DMS79 (cell line): Measurements from ENCODE around the gene MUC5B.
A peak's percentile ranks its signal among the peaks of the same experiment; 100 is the strongest.

ENCODE experiments used
- DNase-seq: peaks from one replicate; lab custom pipeline; 2025; lab: John Stamatoyannopoulos, UW

The MUC5B gene

DNA sequence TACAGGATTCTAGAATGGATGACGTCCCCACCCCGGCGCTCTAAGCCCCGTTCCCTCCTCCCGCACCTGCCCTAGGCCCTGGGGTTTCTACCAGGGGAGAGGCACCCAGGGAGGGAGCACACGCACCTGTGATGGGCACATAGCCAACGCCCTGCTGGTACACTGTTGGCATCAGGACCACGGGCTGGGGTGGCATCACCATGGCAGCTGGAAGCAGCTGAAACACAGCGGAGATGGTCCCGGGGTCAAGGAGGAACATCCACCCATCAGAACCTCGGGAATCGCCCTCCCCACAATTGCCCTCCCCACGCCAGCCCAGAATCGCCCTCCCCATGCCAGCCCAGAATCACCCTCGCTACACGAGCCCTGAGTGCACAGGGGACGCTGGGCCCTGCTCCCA is 63.0 kb downstream of the MUC5B start:
- no peak for DNase-seq

DNA sequence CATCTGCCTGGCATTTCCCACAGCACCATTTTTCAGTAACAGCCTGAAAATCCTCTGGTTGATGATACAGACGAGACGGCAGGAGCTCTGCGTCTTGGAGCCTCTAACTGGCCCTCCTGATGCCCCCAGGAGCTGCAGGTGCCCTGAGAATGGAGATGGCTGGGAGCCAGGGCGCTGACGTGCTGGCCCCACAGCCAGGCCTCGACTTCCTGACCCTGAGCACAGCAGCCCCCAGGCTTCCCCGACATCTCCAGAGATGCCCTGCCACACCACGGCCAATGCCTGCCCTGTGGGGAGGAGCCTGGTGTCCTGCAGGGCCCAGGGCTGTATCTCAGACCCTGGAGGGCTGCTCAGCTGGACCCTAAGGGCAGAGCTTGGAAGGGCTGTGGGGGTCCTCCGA is 65.1 kb downstream of the MUC5B start:
- DNase-seq: no peak

DNA sequence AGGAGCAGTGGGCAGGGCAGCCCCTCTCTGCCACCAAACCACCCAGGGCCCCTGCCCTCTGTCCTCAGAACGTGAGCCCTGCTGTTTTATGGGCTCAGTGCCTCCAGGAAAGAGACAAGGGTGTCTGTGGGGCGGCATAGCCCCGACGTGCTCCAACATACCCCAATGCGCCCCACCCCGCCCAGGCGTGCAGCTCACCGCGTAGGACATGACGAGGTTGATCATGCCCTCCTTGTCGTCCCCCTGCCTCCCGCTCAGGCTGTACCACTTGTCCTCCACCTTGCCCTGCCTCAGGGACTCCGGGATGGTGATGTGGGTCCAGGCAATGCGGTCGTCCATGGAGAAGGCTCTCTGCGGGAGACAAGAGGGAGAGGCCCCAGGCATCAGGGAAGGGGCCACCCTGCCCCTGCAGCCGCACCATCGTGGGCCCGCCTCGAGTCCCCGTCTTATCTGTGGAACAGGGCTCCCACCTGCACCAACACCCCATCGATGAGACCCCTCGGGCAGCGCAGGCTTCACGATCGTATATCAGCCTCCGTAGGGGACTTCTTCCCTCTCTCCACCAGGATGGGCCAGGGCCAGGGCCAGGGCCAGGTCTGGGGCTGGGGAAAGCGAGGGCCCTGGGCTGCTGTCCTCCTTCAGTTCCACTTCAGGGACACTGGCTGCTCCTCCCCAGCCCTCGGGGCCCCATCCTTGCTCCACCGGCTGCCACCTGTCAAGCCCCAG is 65.7 kb downstream of the MUC5B start:
- no peak for DNase-seq

DNA sequence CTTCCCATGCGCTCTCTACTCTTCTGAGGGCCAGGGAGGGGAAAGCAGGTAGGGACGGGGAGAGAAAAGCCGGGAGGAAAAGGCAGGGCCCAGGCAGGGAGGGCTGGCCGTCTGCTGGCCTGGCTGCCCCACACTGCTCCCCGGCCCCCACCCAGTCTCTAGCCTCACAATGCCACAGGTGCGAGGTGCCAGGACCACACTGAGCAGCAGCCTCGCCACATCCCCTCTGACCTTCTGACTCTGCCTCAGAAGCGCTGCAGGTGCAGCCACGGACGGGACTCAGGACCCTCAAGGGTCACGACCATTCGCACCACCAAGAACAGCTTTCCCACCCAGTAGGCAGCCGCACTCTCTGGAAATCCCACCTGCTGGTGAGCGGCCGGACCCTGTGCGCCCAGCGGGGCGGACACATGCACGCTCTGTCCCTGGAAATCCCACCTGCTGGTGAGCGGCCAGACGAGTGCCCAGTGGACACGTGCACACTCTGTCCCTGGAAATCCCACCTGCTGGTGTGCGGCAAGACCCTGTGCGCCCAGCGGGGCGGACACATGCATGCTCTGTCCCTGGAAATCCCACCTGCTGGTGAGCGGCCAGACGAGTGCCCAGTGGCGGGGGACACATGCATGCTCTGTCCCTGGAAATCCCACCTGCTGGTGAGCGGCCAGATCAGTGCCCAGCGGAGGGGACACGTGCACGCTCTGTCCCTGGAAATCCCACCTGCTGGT is 66.5 kb downstream of the MUC5B start:
- no peak for DNase-seq

DNA sequence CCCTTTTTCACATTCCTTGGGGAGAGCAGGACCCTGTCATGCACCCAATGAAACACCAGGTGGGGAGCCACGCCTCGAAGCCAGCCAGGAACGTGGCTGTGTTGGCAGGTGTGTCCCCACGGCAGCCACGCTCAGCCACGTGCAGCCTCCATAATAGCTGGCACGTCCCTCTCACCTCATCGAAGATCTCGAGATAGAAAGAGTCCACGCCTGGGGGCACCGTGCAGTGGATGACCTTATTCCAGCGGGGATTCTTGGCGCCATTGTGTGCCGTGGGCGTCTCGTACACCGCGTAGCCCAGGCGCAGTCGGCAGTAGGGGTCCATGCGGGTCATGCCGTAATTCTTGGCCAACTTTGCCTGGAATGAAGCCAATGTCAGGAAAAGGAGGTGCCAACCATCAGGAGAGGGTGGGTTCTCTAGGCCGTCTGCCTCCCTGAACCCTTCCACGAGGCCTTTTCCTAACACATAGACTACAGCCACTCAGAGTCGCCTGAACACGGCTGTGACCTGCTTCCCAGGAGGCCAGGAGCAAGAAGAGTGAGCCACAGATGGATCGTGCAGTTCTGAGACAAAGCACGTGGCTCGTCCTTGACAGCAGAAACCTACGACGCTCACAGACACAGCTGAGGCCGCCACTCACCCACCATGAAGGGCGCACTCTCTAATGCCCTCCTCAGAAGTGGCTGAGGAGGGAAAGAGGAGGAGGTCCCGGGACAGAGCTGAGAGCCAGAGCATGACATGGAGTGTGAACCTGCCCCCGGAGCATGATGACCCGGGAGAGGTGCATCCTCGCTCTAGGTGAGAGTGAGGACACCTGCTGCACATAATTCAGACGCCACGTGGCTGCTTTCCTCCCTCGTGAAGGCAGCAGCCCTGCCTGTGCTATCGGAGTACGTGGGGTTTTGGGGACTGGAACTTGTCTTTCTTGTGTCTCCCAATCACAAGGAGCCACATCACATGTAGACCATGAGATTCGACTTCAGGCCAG is 67.5 kb downstream of the MUC5B start:
- DNase-seq: no peak

DNA sequence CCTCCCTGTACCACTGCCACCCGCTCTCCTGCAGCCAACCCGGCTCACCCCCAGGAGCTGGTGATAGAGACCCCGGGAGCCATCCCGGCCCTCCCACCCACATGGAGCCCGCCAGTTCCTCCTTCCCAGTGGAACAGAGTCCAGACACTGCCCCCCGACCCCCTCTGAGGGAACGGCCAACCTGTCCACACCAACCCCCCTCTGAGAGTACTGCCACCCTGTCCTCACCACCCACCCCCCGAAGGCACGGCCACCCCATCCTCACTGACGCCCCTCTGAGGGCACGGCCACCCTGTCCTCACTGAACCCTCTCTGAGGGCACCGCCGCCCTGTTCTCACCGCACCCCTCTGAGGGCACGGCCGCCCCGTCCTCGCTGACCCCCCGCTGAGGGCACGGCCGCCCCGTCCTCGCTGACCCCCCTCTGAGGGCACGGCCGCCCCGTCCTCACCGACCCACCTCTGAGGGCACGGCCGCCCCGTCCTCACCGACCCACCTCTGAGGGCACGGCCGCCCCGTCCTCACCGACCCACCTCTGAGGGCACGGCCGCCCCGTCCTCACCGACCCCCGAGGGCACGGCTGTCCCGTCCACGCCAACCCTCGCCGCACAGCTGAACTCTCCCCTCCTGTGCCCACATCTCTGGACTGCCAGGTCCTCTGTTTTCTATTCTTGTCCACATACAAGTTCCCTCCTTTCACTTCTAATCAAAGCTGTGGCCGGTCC is 68.6 kb downstream of the MUC5B start:
- DNase-seq: no peak

DNA sequence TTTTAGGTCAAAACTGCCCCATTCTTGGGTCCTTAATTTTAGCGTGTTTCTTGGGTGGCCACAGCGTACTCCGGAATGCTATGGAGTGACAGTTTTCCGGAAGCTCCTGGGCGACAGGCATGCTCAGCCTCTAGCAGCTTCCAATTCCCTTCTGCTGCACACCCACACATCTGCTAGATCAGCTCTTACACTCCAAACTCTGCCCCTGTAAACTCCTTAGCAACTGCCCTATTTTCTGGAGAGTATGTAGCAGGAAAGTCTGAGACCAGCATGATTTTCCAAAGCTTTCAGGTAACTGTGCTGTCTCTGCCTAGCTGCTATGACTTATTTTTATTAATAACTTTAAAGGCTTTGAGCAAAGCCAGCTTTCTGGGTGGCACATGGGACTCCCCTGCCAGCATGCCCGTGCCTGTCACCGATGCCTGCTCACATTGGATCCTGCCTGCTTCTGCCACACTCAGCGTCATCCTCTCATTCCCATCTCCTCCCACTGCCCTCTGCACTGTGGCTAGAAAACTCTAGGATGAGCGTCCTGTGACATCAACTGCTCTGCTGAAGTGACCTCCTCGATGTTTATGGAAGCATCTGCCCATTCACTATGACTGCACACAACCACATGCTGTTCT is 69.3 kb downstream of the MUC5B start:
- DNase-seq: no peak

DNA sequence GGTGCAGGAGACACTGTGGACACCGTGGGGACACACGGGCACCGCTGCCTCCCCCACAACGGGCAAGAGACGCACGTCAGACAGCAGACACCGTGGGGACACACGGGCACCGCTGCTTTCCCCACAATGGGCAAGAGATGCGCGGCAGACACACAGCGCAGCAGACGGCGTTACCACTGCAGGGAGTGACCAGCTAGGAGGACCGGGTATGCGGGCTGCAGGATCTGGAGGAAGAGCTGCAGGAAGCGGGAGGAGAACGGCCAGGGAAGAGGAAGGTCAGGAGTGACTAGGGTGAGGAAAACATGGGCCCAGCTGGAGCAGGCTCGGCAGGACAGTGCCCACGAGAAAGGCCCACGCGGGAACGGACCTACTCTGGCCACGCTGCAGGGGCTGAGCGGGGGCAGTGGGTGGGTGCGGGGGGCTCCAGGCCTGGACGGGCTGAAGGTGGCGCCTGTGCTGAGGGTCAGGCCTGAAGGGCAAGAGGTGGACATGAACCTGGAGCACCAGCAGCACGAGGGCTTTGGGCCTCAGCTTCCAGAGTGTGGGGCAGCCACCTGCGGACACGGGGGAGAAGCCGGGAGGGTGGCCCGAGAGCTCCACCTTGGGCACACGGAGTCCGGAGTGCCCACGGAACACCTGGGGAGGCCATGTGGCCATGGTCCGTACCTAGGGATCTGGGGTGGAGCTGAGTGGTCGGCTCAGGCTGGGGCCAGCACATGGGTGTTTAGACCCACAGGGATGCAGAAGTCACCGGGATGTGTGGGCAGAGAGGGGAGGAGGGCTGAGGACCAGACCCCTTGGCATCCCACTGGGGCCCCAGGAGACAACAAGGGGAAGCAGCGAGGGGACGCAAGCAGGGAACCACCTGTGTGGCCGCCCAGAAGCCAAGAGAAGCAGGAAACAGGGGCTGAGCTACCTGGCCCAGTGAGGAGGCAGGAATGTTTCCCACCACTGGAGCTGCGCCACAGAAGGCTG is 70.1 kb downstream of the MUC5B start:
- no peak for DNase-seq

DNA sequence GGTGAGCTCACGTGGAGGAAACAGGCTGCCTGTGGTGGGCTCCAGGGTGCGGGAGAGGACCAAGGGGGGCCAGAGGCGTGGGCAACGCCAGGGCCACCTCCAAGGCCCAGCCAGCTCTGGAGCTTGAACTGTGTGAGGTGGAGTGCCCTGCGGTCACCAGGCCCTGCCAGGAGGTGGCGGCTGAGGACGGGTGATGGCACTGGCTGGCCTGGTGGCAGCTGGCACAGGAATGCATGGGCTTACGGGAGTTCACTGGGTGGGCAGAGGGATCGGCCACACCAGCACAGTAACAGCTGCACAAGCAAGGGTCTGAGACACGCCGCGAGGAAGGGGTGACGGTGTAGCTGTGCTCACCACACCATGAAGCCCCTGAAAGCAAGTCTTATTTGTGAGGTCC is 70.8 kb downstream of the MUC5B start:
- DNase-seq: no peak

DNA sequence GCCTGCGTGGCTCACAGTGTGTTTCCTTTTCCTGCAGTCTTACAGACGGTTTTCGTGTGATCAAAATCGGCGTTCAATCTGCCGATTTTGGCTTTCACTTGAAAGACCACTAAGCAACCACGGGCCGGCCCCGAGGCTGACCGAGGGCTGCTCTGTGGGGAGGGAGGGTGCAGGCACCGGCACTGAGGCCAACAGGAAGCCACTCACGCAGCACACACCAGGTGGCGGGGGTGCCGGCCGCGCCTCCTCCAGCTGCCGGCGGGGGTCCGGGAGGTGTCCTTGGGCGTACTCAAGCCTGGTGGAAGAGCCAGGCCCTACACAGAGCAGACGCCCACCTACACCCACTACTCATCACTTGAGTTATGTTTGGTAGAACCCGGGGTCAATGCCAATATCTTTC is 72.2 kb downstream of the MUC5B start:
- no peak for DNase-seq

DNA sequence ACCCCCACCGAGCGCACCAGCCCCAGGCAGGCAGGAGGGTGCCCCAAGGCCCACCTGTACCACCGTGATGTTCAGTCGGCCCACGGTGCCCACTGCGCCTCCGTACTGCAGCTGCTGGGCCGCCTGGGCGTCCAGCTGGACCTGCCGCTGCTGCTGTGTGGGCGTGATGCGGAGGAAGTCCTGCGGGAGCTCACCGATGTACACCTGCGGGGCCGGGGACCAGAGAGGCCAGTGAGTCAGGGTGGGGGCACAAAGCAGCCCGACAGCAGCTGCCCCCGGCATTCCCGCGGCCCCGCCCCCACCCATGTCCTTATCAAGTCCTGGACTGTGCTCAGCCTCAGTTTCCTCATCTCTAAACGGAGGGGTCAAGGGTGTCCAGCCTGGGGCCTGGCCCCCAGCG is 72.7 kb downstream of the MUC5B start:
- no peak for DNase-seq

DNA sequence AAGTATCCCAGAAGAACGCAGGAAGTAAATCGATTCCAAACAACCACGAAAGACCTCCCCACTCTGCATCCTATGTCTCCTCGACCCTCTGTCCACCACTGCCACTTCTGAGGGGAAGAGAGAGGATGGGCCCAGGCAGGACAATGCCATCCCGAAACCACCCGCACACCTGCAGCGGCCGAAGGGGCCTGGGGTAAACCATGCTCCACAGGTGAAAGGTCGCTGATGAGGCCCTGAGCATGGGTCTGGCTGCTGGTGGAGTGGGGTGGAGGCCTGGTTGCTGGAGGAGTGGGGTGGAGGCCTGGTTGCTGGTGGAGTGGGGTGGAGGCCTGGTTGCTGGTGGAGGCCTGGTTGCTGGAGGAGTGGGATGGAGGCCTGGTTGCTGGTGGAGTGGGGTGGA is 73.4 kb downstream of the MUC5B start:
- no peak for DNase-seq

DNA sequence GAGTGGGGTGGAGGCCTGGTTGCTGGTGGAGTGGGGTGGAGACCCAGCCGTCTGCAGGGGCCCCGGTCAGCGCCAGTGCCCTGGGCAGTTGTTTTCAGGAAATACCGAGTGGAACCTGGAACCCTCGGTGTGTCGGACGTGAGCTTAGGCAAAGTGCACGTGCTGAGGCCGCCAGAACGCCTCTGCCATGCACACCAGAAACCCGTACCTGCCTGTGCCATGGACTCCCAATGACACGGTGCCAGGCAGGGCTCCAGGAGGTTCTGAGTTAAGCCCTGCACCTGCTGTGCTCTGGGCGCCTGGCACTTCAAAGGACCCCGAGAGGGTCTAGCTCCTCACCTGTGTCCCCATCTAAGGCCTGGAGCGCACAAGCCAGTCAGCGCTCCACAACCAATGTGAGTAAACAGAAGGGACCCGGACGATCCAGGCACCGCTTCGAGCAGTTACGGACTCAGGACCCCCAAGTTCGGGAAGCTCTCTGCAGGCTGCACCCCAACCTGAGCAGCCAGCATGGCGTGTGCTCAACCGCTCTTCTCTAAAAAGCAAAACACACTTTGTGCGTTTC is 74.2 kb downstream of the MUC5B start:
- no peak for DNase-seq

DNA sequence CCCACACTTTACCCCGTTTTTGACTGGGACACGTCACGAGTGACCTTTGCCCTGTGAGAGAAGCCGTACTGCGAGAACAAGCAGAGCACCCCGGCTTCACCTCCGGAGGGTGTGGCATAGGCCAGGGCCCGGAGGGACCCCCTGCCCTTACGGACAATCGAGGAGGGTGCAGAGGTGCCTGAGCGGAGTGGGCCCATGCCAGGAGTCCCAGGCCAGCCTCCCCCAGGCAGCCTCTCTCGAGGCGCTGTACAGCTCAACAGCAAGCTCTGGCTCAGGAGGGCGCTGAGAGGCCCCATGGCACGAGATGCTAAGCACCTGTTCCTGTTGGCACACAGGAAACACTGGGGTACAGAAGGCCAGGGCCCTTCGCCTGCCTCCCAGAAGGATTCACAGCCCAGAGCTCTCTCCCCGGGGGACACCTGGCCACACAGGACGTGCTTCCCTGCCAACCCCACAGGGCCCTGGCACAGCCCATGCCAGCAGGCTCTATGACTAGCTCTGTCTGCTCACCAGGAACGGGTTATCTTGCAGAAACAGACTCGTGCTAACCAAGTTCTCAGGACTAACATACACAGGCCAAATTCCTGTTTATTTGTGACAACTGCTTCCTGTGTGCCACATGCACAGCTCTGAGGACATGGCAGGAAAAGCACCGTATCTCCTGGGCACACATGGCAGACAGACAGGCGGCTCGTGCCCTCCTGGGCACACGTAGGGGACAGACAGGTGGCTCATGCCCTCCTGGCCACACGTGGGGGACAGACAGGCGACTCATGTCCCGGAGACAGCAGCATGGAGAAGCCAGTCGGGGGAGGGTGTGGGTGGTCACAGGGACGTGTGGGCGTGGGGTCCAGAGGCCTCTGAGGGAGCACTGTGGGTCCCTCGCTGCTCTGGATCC is 75.0 kb downstream of the MUC5B start:
- DNase-seq: no peak

DNA sequence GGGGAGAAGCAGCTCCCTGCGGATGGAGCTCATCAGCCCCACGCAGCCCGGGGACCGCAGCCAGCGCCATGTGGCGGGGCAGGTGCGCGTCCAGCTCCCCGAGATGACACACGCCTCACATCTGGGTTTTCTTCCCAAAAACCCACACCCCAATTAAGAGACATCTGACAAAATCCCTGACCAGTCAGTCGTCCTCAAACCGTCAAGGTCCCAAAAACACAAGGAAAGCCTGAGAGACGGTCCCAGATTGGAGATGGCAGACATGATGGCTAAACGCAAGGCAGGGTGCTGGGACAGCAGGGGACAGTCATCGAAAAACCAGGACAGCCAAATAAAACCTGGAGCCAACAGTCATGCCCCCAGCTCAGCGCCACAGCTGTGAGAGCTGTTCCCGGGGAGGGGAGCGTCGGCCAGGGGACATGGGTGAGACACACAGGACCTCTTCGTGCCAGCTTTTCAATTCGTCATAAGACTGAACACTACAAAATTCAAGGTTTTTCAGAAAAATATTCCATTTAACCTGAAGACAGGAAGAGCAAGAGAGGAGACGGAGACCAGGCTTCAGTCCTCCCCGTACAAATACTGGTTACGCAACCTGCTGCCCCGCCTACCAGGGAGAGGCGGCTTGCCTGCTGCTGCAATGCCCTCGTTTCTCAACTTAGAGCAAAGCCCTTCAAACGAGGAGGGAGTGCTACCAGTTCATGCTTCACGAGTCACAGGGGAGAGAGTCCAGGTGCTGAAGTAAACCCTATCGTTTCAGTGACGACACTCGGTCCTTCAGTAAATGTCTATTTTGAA is 76.0 kb downstream of the MUC5B start:
- peak; percentile 62 for DNase-seq

DNA sequence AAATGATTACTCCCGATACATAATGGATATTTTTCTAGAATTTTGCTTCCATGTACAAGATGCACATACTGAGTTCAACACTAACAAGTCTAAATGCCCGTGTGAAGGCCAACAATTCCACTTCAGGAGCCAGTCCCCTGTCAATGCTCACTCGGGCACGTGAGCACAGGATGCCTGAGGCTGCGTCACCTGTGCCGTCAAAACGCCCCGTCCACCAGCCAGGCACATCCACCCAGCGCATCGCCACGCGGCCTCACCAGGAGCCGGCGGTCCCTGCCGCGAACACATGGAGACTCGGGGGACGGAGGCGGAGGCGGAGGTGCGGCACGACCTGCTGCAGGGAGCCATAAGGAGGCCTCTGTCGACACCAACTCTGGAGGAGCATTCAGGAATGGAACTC is 76.8 kb downstream of the MUC5B start:
- DNase-seq: no peak

DNA sequence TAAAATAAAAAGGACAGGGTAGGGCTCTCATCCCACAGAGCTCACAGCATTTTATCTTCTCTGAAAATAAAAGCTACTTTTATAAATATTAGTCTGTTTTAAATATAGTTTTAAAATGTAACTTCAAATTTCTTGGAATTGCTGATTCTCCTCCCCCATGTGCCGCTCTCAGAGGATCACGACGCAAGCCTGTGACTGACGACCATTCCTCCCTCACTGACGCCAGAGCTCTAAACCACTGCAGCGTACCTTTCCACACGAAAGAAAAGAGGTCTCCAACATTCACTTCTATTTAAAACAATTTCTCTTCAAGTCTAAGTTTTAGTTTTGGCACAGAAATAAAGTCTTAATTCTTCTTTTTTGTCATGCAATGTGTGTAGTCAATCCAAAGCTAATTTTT is 77.3 kb downstream of the MUC5B start:
- no peak for DNase-seq

DNA sequence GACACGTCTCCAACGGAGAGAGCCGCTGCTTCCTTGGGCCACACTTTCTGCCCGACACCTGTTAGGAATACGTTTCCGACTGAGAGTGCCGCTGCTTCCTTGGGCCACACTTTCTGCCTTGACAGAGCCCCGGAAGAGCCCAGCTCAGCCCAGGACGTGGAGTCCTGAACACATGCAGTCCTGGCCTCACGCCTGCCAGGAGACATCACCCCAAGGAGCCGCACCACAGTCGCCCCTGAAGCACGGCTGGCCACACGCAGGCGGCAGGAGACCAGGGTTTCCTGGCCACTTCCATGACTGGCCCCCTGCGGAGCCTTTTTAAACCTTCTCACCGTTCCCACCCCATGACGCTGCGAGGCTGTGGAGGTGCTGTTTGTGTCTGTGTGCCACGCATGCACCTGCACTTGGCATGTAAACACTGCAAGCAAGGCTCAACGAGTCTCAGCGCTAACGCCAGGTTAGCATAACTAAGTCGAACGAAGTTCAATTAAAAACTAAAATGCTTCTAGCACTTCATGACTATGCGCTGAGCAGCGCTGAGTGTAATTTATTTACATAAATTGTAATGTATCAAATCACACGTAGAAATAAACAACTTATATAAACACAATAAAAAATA is 77.8 kb downstream of the MUC5B start:
- DNase-seq: no peak
